ENCODE results near the gene MLNR.

MLNR gene

GRCh38 chr13:49220036-49220855, at the start of gene MLNR:
Gene MLNR (plus strand): TSS chr13:49220338. CDS start chr13:49220338, 0 bp downstream.
- DNase-seq (ENCODE audit: low spot score) = peak; percentile 28

DNA sequence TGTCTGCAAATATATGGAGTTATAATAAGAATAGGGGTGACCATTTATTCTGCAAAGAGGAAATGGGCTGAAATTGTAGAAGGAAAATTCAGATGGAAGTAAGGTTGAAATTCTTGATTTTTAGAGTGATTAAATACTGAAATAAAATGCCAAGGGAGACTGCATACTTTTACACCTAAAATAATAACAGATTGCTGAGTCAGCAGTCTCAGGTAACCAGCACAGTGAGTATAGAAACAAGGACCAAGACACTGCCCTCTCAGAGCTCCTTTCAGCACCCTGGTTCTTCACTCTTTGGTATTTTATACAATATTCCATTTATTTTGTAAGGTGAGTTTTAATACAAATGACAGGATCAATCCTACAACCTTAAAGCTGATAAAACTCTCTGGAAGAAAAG, 48.8 kb upstream of the MLNR start:
- no peak for DNase-seq (ENCODE audit: low spot score)

- DNase-seq (ENCODE audit: low spot score) = no peak
These were observed 36.3 kb upstream of the MLNR start for GRCh38 chr13:49183672-49184325.

DNA sequence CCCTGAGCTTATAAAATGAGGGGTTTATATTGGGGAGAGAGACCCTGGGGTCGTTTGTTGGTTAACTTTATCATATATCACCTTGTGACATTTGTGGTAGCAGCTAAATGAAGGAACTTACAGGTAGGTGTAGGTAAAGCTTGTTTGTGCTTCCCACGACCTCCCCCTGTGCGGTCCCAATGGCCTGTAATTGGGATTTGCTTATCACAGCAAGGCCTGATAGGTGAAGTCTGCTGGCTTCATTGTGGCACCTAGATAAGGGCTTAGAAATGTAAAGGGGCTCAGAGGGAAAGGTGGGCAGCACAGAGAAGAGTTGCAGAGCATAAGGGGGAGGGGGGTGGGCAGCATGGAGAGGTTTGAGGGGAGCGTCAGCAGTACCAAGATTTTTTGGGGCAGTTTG, 35.5 kb upstream of the MLNR start:
- no peak for DNase-seq (ENCODE audit: low spot score)

DNA sequence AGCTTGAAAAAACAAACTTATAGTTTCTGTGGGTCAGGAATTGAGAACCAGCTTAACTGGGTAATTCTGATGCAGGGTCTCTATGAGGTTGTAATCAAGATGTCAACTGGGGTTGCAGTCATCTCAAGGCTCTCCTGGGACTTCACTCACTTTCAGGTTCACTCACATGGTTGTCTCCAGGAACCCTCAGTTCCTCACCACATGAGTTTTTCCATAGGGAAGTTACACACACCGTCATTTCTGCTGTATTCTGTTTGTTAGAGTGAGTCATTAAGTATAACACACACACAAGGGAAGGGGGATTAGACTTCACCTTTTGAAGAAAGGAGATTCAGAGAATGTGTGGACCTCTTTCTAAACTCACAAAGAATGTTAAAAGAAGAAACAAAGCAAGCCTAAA, 34.9 kb upstream of the MLNR start:
- DNase-seq (ENCODE audit: low spot score) = no peak

GRCh38 chr13:49190901-49191300, 29.2 kb upstream of the MLNR start:
- no peak for DNase-seq (ENCODE audit: low spot score)

GRCh38 chr13:49206641-49207040, 13.5 kb upstream of the MLNR start:
- DNase-seq (ENCODE audit: low spot score) = no peak

GRCh38 chr13:49208619-49209018, 11.5 kb upstream of the MLNR start:
- DNase-seq (ENCODE audit: low spot score) = no peak

GRCh38 chr13:49210114-49210513, 10.0 kb upstream of the MLNR start:
- no peak for DNase-seq (ENCODE audit: low spot score)

DNA sequence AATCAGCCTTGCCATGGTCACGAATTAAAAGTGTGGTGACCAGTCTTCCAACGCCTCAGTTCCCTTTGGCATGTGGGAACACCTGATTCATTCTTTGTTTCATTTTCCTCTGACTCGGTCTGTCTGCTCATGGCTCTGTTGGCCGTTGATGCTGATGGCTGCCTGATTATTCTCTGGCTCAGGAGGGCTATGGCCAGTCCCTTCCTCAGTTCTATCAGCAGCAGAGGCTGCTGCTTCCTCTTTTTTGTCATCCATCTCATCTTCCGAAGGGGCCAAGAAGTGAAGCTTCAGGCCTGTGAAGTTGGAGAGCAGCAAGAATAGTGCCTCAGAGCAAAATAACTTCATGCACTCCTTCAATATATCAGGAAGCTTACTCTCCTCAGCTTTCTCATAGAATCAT, 9.5 kb upstream of the MLNR start:
- no peak for DNase-seq (ENCODE audit: low spot score)

- DNase-seq (ENCODE audit: low spot score) = no peak
These were observed 6.6 kb upstream of the MLNR start for GRCh38 chr13:49213539-49213938.

GRCh38 chr13:49213997-49214916, 5.9 kb upstream of the MLNR start:
- no peak for DNase-seq (ENCODE audit: low spot score)

GRCh38 chr13:49214917-49215376, 5.2 kb upstream of the MLNR start:
- peak; percentile 39 for DNase-seq (ENCODE audit: low spot score)

- DNase-seq (ENCODE audit: low spot score) = no peak
These were observed 3.8 kb upstream of the MLNR start for GRCh38 chr13:49216334-49216733.

GRCh38 chr13:49217962-49218492, 2.1 kb upstream of the MLNR start:
- DNase-seq (ENCODE audit: low spot score) = no peak

- no peak for DNase-seq (ENCODE audit: low spot score)
These were observed 1.6 kb upstream of the MLNR start for GRCh38 chr13:49218493-49219051.

- no peak for DNase-seq (ENCODE audit: low spot score)
These were observed 497 bp upstream of the MLNR start for GRCh38 chr13:49219647-49220035.

GRCh38 chr13:49220856-49221589, 885 bp downstream of the MLNR start:
- DNase-seq (ENCODE audit: low spot score) = no peak

- no peak for DNase-seq (ENCODE audit: low spot score)
These were observed 1.4 kb downstream of the MLNR start for GRCh38 chr13:49221590-49221965.

GRCh38 chr13:49225223-49226042, 5.3 kb downstream of the MLNR start:
- no peak for DNase-seq (ENCODE audit: low spot score)
